ENCODE data around the gene UBE2C.

DNA sequence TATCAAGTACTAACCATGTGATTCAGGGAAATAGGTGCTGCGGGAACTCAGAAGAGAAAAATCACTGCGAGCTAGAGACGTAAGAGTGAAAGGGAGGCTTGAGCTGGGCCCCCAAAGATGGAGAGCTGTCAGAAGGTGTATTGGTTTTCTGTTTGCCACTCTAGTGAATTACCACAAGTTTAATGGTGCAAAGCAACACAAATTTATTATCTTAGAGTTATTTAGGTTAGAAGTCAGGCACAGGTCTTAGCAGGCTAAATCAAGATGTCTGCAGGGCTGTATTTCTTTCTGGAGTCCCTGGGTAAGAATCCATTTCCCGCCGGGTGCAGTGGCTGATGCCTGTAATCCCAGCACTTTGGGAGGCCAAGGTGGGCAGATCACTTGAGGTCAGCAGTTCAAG, 47.5 kb downstream of the UBE2C start:
- TF ChIP-seq EZH2phosphoT487 (IDR thresholded peaks at IDR 0.05; ENCODE audit: low read depth, severe bottlenecking, unreplicated experiment) (no peak), EZH2 (IDR thresholded peaks at IDR 0.05; ENCODE audit: borderline replicate concordance) (no peak)

Data from hepatocyte (in vitro differentiated cells).